Ovary (tissue), 3 donors: ENCODE results near the gene THAP9.

ENCODE experiments used
- POLR2A ChIP-seq: fragments of 450-650 bp; IDR thresholded peaks from one replicate; pipeline ENCODE4 v1.6.1; 2017; ENCODE audit warnings: antibody characterized with exemption, mild to moderate bottlenecking, moderate library complexity
- TF ChIP-seq, protein P1 (sequence below), 3 donors: fragments of 450-650 bp in 2 of 3; fragments of 200-600 bp in 1 of 3; IDR thresholded peaks; one replicate each; pipeline versions ENCODE4 v1.5.1 to v1.8.0; 2016 to 2022; ENCODE audit warnings: antibody characterized with exemption in 3 of 3, mild to moderate bottlenecking in 1 of 3
- donor health status: DM: no; HTN: no; CAD: no.

GRCh38 chr4:82899374-82900065 is 1.0 kb upstream of the THAP9 start:
- TF ChIP-seq POLR2A = no peak
- TF ChIP-seq, protein P1, sequence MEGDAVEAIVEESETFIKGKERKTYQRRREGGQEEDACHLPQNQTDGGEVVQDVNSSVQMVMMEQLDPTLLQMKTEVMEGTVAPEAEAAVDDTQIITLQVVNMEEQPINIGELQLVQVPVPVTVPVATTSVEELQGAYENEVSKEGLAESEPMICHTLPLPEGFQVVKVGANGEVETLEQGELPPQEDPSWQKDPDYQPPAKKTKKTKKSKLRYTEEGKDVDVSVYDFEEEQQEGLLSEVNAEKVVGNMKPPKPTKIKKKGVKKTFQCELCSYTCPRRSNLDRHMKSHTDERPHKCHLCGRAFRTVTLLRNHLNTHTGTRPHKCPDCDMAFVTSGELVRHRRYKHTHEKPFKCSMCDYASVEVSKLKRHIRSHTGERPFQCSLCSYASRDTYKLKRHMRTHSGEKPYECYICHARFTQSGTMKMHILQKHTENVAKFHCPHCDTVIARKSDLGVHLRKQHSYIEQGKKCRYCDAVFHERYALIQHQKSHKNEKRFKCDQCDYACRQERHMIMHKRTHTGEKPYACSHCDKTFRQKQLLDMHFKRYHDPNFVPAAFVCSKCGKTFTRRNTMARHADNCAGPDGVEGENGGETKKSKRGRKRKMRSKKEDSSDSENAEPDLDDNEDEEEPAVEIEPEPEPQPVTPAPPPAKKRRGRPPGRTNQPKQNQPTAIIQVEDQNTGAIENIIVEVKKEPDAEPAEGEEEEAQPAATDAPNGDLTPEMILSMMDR (IDR thresholded peaks at IDR 0.05) = no peak
